UCSD-AML1 (cell line): Measurements from ENCODE around the gene KAT6B.
"Not testable (repeated sequence)": the region's sequence is repeated elsewhere in the genome, so short reads cannot be mapped to it uniquely, and the experiment has no call there.

ENCODE experiments used
- DNase-seq: peaks from one replicate; lab custom pipeline; 2025; ENCODE audit not compliant: unreplicated experiment; lab: John Stamatoyannopoulos, UW

The KAT6B gene

DNA sequence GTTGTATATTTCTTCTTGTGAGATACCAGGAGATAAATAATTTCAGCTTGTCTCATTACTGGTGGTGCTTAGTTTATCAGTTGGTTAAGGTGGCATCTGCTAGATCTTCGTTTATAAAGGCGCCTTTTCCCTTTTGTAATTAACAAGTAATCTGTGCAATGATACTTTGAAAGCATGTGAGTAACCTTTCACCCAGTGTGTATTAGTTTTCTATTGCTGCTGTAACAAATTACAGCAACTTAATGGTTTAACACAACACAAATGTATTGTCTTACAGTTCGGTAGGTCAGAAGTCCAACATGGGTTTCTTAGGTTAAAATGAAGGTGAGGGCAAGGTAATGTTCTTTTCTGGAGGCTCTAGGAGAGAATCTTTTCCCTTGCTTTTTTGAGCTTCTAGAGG, 30.5 kb downstream of the KAT6B start:
- no peak for DNase-seq

DNA sequence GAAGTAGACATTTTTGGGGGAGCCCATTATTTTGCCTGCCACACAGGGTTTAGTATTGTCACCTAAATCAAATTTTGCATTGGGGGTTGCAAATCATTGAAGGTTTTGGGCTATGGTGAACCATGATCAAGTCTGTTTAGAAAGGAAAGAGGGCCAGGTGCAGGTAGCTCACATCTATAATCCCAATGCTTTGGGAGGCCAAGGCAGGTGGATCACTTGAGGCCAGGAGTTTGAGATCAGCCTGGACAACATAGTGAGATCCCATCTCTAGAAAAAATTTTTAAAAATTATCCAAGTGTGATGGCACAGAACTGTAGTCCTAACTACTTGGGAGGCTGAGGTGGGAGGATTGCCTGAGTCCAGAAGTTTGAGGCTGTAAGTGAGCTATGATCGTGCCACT, 31.2 kb downstream of the KAT6B start:
- DNase-seq: no peak

DNA sequence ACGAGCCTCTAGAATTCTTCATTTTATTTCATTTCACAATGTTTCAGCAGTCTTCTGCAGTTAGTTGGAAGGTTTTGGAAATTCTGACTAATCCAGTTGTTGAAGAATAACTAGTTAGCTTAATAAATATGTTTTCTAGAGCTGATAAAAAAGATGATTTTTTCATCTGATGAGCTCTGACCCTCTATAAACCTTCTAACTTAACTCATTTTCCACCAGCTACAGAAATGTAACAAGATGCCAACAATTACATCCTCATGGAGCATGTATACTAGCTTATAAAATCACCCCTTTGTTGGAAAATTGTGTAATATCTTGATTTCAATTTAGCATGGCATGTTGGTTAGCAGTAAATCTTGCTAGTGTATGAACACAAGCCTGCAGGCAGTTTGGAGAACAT, 33.1 kb downstream of the KAT6B start:
- DNase-seq: no peak

DNA sequence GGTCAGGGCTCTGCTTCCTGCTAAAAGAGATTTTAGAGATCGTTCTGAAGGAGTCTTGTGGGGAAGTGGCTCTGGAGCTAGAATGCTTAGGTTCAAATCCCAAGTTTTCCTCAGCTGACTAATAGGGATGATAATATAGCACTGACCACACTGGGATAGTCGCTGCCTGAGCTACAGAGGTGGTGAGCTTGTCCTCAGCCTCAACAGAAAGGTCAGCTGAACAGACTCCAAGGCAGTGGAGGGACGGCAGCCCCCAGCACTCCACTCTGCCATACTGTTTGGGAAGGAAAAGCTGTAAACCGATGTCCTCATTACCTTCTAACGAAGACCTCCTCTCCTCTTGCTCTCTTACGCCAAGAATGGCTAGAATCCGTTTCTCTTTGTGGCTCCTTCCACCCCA, 36.2 kb downstream of the KAT6B start:
- no peak for DNase-seq

DNA sequence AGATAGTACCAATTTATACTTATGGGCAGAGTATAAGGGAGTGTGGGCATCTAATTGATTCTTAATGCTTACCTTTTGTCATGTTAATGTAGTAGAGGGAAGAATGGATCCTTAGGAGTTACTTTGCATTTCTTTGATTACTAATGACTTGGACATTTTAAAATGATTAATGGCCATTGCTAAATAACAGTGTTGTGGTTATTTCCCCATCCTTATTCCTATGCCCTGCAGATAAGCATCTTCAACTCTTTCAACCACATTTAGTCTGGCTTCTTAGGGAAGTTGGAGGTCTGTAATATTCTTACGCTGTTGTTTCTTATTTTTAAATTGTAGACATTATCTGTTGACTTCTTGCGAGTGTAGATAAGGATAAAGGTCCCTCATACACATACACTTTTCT, 37.2 kb downstream of the KAT6B start:
- no peak for DNase-seq

DNA sequence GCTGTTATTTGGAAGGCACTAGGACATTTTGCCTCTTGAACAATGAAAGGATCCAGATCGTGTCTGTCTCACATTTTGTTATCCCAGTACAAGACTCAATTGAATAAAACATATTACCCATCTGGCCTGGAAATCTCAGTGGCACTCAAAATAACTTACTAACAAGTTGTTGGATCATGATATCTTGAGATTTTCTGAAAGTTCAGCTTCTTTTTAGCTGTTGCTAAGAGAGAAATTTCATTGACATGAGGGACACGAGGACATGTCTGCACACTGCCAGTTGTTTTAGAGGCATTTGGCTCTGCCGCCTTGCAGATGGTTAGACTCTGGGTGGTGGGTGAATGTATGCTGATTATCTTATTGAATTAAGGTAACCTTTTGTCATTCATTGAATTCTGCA, 41.0 kb downstream of the KAT6B start:
- DNase-seq: no peak

DNA sequence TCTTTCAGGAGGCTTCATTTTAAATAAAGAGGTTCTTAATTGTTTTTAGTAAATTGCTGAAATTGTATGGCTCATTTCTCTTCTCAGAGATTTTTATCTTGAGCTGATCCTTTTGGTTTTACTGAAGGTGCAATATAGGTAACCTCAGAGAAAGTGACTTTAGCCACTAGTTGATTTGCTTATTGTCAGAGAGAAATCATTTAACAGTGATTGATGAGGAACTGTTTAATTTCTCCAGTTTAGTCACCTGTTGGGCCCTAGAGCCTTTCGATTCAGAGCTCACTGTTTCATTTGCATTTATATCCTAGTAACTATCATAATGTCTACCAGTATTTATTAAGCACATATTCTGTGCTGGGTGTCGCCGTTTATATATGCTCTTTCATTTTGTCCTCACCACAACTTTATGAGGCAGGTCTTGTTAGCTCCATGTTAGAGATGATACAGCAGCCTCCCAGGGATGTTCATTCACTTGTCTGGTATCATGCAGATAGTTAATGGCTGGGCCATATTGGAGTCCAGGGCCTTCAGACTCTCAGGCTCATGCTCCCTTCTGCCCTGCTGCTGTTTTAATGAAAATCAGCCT, 42.1 kb downstream of the KAT6B start:
- no peak for DNase-seq

DNA sequence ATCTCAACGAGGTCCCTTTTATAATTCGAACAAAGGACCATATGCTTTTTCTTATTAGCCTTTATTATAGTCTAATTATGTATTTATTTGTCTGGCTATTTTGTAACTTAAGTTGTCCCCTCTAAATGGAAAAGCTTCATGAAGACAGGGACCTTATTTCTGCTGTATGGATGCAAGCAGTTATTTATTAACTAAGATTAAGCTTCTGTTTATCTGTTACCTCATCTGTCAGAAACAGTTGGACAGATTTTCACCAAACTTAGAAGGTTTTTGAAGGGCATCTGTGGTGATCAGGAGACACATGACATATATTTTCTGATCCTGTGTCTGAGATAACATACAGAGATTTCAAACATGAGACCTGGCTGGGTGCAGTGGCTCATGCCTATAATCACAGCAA, 43.2 kb downstream of the KAT6B start:
- DNase-seq: no peak

DNA sequence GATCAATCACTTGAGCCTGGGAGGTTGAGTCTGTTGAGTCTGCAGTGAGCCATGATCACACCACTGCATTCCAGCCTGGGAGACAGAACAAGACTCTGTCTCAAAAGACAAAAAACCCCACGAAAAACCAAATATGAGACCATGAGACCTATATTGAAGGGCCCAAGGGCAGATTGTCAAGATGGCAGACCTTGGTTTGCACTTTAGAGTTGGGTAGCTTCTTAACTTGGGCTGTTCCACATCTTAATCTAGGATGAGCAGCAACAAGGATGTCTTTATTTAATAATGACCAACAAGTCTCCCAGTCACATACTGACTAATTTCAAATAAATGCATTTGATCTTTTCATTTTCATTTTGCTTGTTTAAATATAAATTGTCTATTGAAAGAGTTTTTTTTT, 43.8 kb downstream of the KAT6B start:
- no peak for DNase-seq

DNA sequence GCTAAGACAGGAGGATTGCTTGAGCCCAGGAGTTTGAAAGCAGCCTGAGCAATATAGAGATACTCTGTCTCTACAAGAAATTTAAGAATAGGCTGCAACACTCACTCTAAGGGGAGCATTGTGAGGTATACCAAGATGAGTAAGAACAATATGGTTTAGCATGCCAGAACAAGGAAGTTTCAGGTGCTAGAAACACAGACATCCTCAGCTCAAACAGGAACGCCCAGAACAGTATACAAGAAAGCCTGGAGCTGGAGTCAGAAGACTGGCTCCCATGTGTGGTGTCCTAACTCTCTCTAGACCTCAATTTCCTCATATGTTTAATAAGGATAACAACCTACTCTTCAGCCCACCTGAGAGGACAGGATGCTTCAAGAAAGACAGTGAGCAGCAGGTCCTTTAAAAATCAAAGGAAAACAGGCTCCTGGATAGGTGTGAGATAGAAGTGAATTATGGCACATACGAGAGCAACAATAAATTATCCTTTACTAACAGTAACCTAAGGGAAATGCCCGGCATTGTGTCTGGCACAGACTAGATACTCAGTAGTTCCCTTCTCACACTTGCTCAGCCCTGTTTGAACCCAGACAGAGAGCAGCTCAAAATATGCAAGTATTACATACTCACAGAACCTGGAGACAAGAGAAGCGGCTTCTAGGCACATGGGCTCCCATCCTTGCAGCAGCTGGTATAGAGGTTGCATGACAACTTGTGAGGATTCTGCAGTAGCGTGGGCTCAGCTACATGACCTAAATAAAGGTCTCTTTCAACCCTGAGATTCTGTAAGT, 45.4 kb downstream of the KAT6B start:
- no peak for DNase-seq

DNA sequence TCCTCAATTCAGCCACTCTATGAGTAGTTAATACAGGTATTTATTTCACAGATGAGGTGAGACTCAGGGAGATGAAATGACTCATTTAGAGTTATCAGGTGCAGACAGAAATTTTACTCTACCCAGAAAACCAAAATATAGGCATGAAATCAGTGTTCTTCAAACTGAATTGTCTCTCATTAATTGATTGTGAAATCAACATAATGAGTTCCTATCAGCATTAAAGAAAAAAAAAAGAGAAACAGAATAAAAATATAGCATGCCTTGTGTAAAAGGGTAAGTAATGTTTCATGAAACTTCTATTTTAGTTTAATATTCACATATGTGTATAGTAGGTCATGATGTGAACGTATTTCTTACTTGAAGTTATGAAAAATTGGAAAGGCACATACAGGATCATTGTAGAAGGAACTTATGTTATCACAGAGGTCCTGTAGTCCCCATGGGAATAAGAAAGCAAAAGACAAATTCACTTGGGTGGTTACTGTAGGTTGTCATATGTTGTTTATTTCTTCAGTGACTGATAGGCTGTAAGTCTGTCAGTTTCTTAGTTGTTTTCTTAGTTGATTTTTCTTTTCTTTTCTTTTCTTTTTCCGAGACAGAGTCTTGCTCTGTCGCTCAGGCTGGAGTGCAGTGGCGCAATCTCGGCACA, 47.5 kb downstream of the KAT6B start:
- no peak for DNase-seq

DNA sequence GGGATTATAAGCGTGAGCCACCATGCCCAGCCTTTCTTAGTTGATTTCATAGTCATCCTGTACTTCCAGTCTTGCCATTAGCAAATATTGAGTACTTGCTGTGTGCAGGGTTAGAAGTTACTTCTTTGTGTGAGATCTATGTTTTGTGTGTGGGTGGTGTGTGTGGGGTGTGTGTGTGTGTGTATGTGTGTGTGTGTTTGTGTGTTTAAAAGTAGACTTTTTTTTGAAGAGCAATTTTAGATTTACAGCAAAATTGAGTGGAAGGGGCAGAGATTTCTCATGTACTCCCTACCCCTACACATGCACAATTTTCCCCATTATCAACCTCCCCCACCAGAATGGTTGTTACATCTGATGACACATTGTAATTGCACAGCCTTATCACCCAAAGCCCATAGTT, 48.2 kb downstream of the KAT6B start:
- DNase-seq: no peak

DNA sequence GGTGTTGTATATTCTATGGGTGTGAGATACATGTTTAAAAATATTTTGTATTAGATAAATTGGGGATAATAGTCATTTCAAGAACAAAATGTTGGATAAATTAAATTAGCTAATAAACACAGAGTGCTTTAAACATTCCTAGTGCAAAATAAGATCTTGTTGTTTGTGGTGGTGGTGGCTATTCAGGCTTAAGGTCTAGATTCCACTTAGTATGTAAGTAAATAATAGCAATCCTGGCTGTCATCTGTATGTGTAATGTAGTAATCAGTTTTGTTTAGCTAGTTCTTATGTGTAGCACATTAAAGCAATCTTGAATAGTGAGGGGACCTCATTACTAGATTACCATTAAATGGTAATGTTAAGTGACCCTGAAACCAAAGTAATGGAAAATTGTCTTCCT, 48.7 kb downstream of the KAT6B start:
- DNase-seq: no peak

DNA sequence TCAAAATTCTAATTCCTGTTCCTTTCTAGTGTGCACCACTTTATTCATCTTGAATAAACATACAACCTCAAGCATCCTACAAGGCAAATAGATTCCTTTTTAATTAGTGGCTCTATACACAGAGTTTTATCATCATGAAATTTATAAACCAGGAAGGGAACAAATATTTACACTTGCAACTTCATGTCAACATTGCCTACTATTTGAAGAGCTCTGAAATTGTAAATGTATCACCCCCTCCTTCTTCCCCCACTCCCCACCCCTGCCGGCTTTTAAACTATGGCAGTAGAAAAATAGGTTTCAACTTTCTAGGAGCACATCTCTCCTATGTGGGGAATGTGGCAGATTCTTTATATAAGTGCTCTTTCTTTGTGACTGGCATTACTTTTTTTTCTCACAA, 49.6 kb downstream of the KAT6B start:
- DNase-seq: no peak

DNA sequence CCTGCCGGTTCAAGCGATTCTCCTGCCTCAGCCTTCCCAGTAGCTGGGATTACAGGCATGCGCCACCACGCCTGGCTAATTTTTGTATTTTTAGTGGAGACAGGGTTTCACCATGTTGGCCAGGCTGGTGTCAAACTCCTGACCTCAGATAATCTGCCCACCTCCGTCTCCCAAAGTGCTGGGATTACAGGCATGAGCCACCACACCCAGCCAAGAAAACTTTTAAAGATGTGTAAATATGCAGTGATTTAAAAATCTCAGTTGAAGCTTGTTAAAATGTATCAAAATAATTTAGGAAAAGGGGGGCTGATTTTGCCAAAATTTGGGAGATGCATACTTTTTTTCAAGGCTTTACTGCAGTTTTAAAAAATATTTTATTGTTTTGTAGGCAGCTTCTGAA, 50.7 kb downstream of the KAT6B start:
- not testable (repeated sequence) for DNase-seq

DNA sequence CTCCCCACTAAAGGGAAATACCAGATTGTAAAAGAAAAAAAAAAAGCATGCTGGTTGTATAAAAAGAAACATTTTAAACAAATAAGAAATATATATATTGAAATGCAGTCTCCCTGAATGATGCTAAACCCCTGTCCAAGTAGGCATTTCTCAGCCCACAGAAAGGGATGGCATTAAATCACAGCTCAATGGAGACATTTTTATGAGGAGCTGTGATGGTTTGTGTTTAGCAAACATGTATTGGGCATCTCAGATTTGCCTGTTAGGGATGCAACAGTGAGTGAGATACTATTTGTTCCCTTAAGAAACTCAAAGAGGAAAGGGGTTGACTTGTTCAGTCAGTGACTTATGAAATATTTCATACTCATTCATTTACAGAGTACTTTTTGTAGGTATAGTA, 51.5 kb downstream of the KAT6B start:
- DNase-seq: no peak

DNA sequence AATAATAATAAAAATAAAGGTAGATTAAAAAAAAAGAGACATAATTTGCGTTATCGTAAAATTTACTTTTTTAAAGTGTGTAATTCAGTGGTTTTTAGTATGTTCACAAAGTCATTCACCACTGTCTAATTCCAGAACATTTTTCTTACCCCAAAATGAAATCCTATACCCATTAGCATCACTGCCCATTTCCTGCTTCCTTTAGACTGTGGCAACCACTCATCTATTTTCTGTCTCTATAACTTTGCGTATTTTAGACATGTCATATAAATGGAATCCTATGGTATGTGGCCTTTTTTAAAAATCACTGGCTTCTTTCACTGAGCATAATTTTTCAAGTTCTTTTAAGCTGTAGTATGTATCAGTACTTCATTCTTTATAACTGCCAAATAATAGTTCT, 53.6 kb downstream of the KAT6B start:
- DNase-seq: no peak

DNA sequence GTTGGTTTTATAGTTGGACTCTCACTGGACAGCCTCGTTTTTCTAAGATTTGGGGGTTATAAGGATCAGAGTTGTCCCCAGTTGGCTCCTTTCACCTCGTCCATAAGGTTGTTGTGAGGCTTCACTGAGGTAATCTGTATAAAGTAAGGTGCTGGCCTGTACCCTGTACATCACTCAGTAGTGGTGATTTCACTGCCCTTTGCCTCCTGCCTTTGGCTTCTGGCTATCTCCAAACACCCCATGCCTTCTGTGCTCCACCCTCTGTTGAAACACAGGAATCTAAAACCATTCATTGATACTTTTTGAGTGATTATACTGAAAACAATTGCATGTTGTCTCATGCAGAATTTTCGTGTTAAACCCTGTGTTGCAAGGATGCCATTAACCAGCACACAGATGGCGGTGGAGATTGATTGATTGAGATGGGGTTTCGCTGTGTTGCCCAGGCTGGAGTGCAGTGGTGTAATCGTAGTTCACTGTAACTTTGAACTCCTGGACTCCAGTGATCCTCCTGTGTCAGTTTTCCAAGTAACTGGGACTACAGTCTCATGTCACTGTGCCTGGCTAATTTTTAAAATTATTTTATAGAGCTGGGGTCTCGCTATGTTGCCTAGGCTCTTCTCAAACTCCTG, 55.0 kb downstream of the KAT6B start:
- DNase-seq: no peak

DNA sequence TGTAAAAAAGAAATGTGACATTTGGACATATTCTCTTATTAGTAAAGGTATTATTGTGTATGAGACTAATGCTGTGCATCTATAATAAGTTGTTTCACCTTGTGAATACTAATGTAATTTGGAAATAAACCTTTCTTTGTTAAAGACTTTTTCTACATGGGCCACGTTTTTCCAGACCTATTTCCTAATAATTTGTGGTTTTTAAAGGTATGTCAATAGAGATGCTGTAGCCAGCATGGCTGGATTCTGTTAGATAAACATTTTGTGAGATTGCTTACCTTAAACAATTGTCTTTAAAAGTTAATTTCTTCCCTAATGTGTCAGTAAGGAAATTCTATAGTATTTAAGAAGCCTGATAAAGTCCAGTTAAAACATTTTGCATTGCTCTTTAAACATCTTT, 56.0 kb downstream of the KAT6B start:
- no peak for DNase-seq

DNA sequence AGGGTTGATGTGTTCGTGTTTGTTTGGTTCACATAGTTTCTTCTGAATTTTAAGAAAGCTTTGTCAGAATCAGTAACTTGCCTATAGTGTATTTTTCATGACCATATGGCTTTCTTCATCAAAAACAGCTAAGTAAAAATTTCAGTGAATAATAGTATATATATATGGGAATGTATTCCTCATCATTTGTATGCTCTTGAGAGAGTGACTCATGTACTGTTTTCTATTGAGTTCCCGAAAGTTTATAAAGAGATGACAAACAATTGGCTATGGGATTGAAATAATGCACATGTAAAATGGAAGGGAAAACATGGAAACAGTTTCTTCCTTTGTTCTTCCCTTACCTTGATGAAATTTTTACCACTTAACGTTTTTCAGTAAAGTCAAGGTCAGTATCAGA, 56.4 kb downstream of the KAT6B start:
- no peak for DNase-seq

DNA sequence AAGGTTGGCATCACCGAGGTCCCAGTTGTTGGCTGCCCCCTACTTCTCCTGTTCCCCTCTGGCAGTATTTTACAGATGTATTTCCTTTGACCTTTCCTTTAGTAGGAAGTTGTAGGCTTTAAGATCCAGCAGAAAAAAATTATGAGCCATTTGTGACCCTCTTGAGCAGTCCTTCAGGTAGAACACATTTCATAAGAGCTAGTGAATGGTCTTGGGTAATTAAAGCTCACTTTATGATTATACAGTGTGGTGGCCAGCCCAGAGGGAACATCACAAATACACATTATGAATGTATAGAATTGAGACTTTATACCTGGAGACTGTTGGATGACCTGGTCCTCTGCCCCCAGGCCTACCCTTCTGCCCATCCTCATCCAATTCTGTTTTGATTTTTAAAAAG, 57.0 kb downstream of the KAT6B start:
- no peak for DNase-seq

DNA sequence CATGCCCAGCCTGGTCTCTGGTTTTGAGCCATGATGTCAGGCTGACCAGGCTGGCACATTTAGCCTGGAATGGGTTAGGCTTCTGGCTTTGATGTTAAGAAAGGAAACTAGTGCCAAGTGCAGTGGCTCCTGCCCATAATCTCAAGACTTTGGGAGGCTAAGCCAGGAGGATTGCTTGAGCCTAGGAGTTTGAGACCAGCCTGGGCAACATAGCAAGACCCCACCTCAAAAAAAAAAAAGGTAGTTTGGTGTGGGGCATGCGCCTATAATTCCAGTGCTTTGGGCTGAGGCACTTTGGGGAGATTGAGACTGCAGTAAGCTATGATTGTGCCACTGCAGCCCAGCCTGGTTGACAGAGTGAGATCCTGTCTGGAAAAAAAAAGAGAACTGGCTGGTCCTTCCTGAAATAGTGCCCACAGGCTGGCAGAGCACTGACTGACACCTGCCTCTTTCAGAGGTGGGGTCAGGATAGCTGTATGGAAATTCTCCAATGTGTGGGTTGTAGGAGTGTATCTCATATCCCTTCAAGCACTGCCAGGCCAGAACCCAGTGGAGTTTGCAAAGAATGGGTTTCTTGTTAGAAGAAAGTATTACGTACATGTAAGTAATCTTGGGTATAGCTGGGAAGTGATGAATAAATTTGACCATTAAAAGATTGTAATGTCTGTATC, 61.3 kb downstream of the KAT6B start:
- DNase-seq: no peak
